Measurements from ENCODE around the gene ZMYND19.

DNA sequence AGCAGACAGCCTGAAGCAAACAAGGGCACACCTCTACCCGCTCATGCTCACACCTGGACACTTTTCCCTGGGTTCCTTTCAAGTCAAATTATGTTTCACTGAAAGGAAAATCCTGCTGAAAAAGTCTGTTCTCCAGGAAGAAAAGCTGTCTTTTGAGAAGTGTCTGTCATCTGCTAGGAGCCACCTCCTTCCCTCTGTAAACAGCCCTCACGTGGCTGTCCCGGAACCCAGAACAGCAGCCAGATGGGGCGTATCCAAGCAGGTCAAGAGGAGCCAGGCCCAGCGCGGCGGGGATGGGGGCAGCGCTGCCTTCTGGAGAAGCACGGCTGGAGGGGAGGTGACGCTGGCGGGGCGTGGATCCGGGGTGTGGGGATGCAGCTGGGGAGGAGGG, 40.1 kb downstream of the ZMYND19 start, which contains the start of gene PNPLA7:
- TF ChIP-seq, protein P1, sequence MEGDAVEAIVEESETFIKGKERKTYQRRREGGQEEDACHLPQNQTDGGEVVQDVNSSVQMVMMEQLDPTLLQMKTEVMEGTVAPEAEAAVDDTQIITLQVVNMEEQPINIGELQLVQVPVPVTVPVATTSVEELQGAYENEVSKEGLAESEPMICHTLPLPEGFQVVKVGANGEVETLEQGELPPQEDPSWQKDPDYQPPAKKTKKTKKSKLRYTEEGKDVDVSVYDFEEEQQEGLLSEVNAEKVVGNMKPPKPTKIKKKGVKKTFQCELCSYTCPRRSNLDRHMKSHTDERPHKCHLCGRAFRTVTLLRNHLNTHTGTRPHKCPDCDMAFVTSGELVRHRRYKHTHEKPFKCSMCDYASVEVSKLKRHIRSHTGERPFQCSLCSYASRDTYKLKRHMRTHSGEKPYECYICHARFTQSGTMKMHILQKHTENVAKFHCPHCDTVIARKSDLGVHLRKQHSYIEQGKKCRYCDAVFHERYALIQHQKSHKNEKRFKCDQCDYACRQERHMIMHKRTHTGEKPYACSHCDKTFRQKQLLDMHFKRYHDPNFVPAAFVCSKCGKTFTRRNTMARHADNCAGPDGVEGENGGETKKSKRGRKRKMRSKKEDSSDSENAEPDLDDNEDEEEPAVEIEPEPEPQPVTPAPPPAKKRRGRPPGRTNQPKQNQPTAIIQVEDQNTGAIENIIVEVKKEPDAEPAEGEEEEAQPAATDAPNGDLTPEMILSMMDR (conservative IDR thresholded peaks at IDR 0.05; ENCODE audit: low read depth, low read length) = no peak
- TF ChIP-seq RCOR1 (IDR thresholded peaks at IDR 0.05; ENCODE audit: insufficient replicate concordance, low read length) = no peak
- TF ChIP-seq RFX5 (IDR thresholded peaks at IDR 0.05; ENCODE audit: low read depth, low read length) = no peak
